NCI-H345 (cell line): ENCODE results near the gene GPR68.
"Not testable (repeated sequence)": the region's sequence is repeated elsewhere in the genome, so short reads cannot be mapped to it uniquely, and the experiment has no call there.

Experiments used
- DNase-seq: peaks from one replicate; lab custom pipeline; 2025; lab: John Stamatoyannopoulos, UW

Gene GPR68

DNA sequence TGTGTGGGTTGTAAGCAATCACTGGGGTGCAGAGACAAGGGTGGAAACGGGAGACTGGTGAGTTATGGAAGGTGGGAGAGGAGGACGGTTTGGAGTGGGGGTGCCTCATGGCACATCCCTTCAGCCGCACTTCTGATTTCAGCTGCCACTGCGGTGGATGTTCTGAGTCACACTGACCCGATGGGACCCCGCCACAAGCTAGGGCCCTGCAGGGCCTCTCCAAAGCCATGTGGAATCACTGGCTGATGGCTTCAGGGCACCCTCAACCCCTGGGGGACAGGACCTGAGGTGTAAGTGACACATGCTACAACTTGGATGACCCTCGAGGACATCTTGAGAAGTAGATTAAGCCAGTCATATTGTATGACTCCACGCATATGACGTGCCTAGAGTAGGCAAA is 53.7 kb downstream of the GPR68 start:
- no peak for DNase-seq

DNA sequence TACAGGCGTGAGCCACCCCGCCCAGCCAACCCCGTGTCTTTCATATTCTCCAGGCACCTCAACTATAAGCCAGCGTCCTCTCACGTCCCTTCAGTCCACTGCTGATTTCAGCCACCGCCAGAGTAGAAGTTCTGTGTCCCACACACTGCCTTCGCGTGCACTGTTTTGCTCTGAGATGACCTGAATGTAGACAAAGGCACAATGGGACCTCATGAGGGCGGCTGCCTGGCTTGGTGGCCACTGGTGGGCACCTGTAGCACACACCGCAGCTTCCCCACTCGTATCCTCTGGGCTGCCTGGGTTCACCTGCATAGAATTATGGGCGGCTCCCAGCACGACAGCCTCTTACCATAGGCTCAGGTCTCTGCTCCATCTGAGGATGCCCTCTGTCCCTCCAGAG is 57.2 kb downstream of the GPR68 start:
- no peak for DNase-seq

DNA sequence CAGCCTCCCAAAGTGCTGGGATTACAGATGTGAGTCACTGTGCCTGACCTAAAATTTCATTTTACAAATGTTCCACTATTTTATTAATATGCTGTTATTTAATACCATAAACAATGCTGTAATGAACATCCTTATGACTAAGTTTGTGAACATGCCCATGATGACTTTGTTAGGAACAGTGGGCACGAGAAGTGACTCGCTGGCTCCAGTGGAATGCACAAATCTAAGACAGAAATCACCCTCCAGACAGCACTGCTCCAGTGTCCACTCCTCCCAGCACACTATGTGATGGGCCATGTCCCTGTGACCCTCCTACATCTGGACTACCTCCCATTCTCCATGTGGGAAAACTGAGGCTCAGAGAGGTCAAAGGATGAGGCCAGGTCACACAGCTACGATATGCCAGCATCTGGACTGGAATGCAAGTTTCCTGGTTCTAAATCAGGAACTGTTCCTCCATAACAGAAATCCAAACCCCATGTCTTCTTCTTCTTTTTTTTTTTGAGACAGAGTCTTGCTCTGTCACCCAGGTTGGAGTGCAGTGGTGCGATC is 57.9 kb downstream of the GPR68 start:
- no peak for DNase-seq

DNA sequence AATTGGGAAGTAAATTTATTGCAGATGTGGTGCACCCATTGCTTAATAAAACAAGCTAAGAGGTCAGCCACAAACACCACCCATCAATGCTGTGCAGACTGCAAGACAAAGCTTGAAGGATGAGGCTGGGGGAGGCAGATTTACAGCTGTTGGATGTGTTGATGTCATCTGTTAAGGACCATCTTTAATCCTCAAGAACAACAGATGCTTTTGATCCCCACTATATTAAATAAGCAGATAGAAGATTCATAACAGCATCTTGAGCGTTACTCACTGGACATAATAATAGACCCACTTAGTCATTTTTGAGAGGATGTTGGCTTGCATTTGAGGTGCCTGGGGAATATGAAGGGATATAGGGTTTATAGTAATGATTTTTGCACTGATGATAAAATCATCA is 58.8 kb downstream of the GPR68 start:
- no peak for DNase-seq

DNA sequence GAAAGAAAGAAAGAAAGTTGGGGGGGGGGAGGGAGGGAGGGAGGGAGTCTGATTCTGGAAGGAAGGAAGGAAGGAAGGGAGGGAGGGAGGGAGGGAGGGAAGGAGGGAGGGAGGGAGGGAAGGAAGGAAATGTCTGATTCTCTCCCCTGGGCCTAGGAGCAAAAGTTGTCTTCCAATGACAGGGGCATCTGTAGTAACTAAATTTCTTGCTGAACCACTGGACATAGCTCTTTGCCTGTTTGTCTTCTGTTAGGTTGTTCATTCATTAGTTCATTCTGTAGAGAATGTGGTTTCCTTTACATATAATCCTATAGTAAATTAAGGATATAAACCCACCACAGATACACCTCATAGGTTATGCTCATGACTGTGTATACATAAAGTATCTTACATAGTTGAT is 59.9 kb downstream of the GPR68 start:
- no peak for DNase-seq

DNA sequence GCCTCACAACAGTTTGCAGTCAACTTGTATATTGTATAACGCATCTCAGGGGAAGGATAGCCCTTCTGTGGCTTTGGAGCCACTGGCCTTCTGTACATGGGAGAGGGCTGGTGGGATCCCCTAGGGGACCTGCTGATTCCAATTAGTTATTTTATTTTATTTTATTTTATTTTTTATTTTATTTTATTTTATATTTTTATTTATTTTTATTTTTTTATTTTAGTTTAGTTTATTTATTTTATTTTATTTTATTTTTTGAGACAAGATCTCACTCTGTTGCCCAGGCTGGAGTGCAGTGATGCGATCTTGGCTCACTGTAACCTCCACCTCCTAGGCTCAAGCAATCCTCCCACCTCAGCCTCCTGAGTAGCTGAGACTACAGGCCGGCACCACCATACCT is 61.8 kb downstream of the GPR68 start:
- not testable (repeated sequence) for DNase-seq
